ENCODE results near the gene STK16. TPM values are rescaled to one million over a fixed set of nuclear protein-coding genes. Genes with fewer than 3 reads are reported as not detected.
"Not testable (repeated sequence)": the region's sequence is repeated elsewhere in the genome, so short reads cannot be mapped to it uniquely, and the experiment has no call there.

Gene STK16
- total and polyA plus RNA-seq, 12 donors = 12.9 to 26.7 (median 19.7) TPM

- peak in 7 of 8 donors; percentile 0 to 27 (median 5) for ATAC-seq
- intact Hi-C loops (cut with DNase I) = no loop called here
- TF ChIP-seq, protein P1, sequence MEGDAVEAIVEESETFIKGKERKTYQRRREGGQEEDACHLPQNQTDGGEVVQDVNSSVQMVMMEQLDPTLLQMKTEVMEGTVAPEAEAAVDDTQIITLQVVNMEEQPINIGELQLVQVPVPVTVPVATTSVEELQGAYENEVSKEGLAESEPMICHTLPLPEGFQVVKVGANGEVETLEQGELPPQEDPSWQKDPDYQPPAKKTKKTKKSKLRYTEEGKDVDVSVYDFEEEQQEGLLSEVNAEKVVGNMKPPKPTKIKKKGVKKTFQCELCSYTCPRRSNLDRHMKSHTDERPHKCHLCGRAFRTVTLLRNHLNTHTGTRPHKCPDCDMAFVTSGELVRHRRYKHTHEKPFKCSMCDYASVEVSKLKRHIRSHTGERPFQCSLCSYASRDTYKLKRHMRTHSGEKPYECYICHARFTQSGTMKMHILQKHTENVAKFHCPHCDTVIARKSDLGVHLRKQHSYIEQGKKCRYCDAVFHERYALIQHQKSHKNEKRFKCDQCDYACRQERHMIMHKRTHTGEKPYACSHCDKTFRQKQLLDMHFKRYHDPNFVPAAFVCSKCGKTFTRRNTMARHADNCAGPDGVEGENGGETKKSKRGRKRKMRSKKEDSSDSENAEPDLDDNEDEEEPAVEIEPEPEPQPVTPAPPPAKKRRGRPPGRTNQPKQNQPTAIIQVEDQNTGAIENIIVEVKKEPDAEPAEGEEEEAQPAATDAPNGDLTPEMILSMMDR (IDR thresholded peaks at IDR 0.05) = no peak
- WGBS, 2 donors = 23 to 26% methylated on average over 12 of the region's 12 CpGs
- peak overlapping the region; percentile 54 to 95 (median 76) for H3K4me3 ChIP-seq
- peaks cover 18 to 51% (median 41%) of the 10 kb centered on the region in 9 donors for H3K4me1 ChIP-seq
- DNase-seq = no peak
- peaks cover 0 to 18% (median 7%) of the 10 kb centered on the region in 9 donors for H3K36me3 ChIP-seq
- peaks cover 0 to 35% (median 5%) of the 10 kb centered on the region in 7 donors for H3K27me3 ChIP-seq
- H3K9me3 ChIP-seq = no peaks in the 10 kb centered on the region
- peak overlapping the region in 7 of 10 donors; percentile 81 to 99 (median 89) for H3K27ac ChIP-seq
These were observed 9.4 kb downstream of the STK16 start for GRCh38 chr2:219254590-219255201.

GRCh38 chr2:219258942-219259341 lies 13.7 kb downstream of the STK16 start:
- WGBS, 2 donors = 88 to 89% methylated on average over 10 of the region's 10 CpGs
- H3K27ac ChIP-seq; H3K4me3 ChIP-seq; H3K36me3 ChIP-seq; H3K9me3 ChIP-seq; intact Hi-C loops (cut with DNase I); ATAC-seq; DNase-seq: not testable (repeated sequence)
- peaks cover 0 to 38% (median 10%) of the 10 kb centered on the region in 7 donors for H3K27me3 ChIP-seq
- H3K4me1 ChIP-seq = peaks cover 0 to 14% (median 9%) of the 10 kb centered on the region in 9 donors

- TF ChIP-seq, protein P1 (IDR thresholded peaks at IDR 0.05) = no peak
- Histone ChIP-seq H3K9me3 (no peaks in the 10 kb centered on the region), H3K27me3 (peaks cover 0 to 29% (median 10%) of the 10 kb centered on the region in 7 donors), H3K4me1 (no peaks in the 10 kb centered on the region), H3K4me3 (no peak overlapping the region), H3K27ac (no peak overlapping the region), H3K36me3 (no peaks in the 10 kb centered on the region)
- ATAC-seq (no peak), DNase-seq (no peak)
- WGBS, 2 donors = 43 to 51% methylated on average over 5 of the region's 5 CpGs
- intact Hi-C loops (cut with DNase I) = no loop called here
These were observed 16.0 kb downstream of the STK16 start for GRCh38 chr2:219261024-219261855.

DNA sequence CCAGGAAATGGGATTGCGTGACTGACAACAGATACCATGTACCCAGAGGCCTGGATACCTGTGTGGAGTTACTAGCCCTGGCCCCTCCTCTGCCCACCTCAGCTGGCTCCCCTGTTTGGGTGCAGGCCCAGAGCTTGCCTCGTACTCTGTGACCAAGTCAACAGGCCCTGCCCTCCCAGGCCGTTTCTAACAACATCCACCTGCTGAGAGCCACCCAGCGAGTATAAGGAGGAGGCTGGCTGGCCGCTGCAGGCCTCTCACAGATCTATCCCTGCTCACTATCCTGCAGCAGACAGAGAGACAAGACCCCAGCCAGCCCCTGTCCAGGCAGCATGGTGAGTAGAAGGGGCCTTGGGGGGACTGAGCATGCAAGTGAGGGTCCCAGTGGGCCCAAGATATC lies 21.0 kb downstream of the STK16 start:
- WGBS, 2 donors = 77 to 79% methylated on average over 5 of the region's 5 CpGs
- Histone ChIP-seq H3K4me3 (no peak overlapping the region), H3K9me3 (no peaks in the 10 kb centered on the region), H3K27me3 (no peaks in the 10 kb centered on the region), H3K27ac (no peak overlapping the region), H3K4me1 (peaks cover 0 to 9% (median 0%) of the 10 kb centered on the region in 9 donors), H3K36me3 (no peaks in the 10 kb centered on the region)
- ATAC-seq (no peak), DNase-seq (no peak)
- TF ChIP-seq, protein P1 (IDR thresholded peaks at IDR 0.05) = no peak
- intact Hi-C loops (cut with DNase I) = no loop called here

Measured in heart right ventricle (tissue), 16 donors.